HepG2 (cell line): Measurements from ENCODE around the gene ITPRIP. TPM values are rescaled to one million over a fixed set of nuclear protein-coding genes. Genes with fewer than 3 reads are reported as not detected.

ENCODE experiments used
- AHDC1 ChIP-seq: sonication (generic); formaldehyde crosslinking; IDR thresholded peaks from 2 replicates; pipeline ENCODE4 v1.5.1; 2020; ENCODE audit warnings: mild to moderate bottlenecking, missing genetic modification reagents, borderline replicate concordance
- EHMT2 ChIP-seq: fragments of 200-600 bp; sonication (generic); IDR thresholded peaks from 2 replicates; pipeline ENCODE4 v1.7.0; 2017; ENCODE audit warnings: antibody characterized with exemption, low read depth, low read length, borderline replicate concordance
- ETV5 ChIP-seq: IDR thresholded peaks from 2 replicates; pipeline ENCODE4 v1.6.1; 2018; ENCODE audit warnings: missing biosample characterization, missing genetic modification reagents, inconsistent platforms, borderline replicate concordance
- GTF2F1 ChIP-seq: fragments of 150-350 bp; IDR thresholded peaks from 2 replicates; pipeline ENCODE4 v1.6.1; 2014; ENCODE audit warnings: low read length
- HMG20A ChIP-seq: IDR thresholded peaks from 2 replicates; pipeline ENCODE4 v1.6.1; 2016; ENCODE audit warnings: borderline replicate concordance
- HNF1B ChIP-seq: sonication (generic); formaldehyde crosslinking; IDR thresholded peaks from 2 replicates; pipeline ENCODE4 v1.5.1; 2020; ENCODE audit warnings: mild to moderate bottlenecking, moderate library complexity, missing genetic modification reagents
- KLF13 ChIP-seq: sonication (generic); formaldehyde crosslinking; IDR thresholded peaks from 2 replicates; pipeline ENCODE4 v1.4.0; 2020; ENCODE audit warnings: mild to moderate bottlenecking, missing genetic modification reagents
- KMT2B ChIP-seq: IDR thresholded peaks from 2 replicates; pipeline ENCODE4 v1.6.1; 2016; ENCODE audit warnings: missing genetic modification reagents, missing compliant biosample characterization
- MZF1 ChIP-seq: sonication (generic); formaldehyde crosslinking; IDR thresholded peaks from 2 replicates; pipeline ENCODE4 v1.8.1; 2023; ENCODE audit warnings: mild to moderate bottlenecking, missing genetic modification reagents, borderline replicate concordance
- PPARG ChIP-seq: conservative IDR thresholded peaks from 2 replicates; pipeline ENCODE4 v1.6.1; 2016; ENCODE audit warnings: missing biosample characterization, missing genetic modification reagents
- TEAD3 ChIP-seq: optimal IDR thresholded peaks from 2 replicates; pipeline ENCODE3; 2016; ENCODE audit warnings: borderline replicate concordance
- ZBTB1 ChIP-seq: sonication (generic); formaldehyde crosslinking; IDR thresholded peaks from 2 replicates; pipeline ENCODE4 v1.4.0; 2020; ENCODE audit warnings: missing genetic modification reagents, borderline replicate concordance
- ZBTB49 ChIP-seq: sonication (generic); formaldehyde crosslinking; IDR thresholded peaks from 2 replicates; pipeline ENCODE4 v1.4.0; 2020; ENCODE audit warnings: missing genetic modification reagents, borderline replicate concordance
- ZEB1 ChIP-seq: IDR thresholded peaks from 2 replicates; pipeline ENCODE4 v1.6.1; 2012; ENCODE audit warnings: mild to moderate bottlenecking, low read depth, inconsistent platforms; ENCODE audit not compliant: insufficient replicate concordance
- ZIK1 ChIP-seq: sonication (generic); formaldehyde crosslinking; IDR thresholded peaks from 2 replicates; pipeline ENCODE4 v1.5.0; 2020; ENCODE audit warnings: mild to moderate bottlenecking, low read depth, missing genetic modification reagents, borderline replicate concordance
- ZNF589 ChIP-seq: sonication (generic); formaldehyde crosslinking; conservative IDR thresholded peaks from 2 replicates; pipeline ENCODE4 v1.8.0; 2022; ENCODE audit warnings: mild to moderate bottlenecking, moderate library complexity, missing genetic modification reagents
- ZNF629 ChIP-seq: sonication (generic); formaldehyde crosslinking; conservative IDR thresholded peaks from 2 replicates; pipeline ENCODE4 v1.5.0; 2020; ENCODE audit warnings: missing genetic modification reagents
- ZNF652 ChIP-seq: IDR thresholded peaks from 2 replicates; pipeline ENCODE4 v1.6.1; 2016; ENCODE audit warnings: low read depth, borderline replicate concordance
- ZNF816 ChIP-seq: sonication (generic); formaldehyde crosslinking; IDR thresholded peaks from 2 replicates; pipeline ENCODE4 v1.8.0; 2022; ENCODE audit warnings: missing genetic modification reagents, mild to moderate bottlenecking, borderline replicate concordance
- polyA plus RNA-seq, 8 experiments: library from polyadenylated mRNA; depleted of rRNA in 3 of 8; stranded (reverse) in 7 of 8; unstranded in 1 of 8; fragments of >200 nt; fragmentation: Illumina TruSeq in 4 of 8; extraction: Trizol in 4 of 8; gene quantifications; 2 replicates each; pipeline versions ENCODE4 v1.2.1 to v1.2.3, GENCODE V29; 2011 to 2016; ENCODE audit warnings: low read depth in 4 of 8, missing spikeins in 1 of 8, mixed read lengths in 1 of 8; ENCODE audit not compliant: insufficient read depth in 1 of 8
- total RNA-seq, 5 experiments: library from RNA; depleted of rRNA; stranded (reverse); fragments of >200 nt; fragmentation: Illumina TruSeq; extraction: Trizol; gene quantifications; 2 replicates each; pipeline ENCODE4 v1.2.3, GENCODE V29; 2016; ENCODE audit warnings: low read depth in 1 of 5
- TF ChIP-seq, protein P1 (sequence below): sonication (generic); formaldehyde crosslinking; IDR thresholded peaks from 2 replicates; pipeline ENCODE4 v1.4.0; 2020; ENCODE audit warnings: missing genetic modification reagents

Gene ITPRIP
- total and polyA plus RNA-seq, 2 of the 13 experiments (the other 11 are each of a cell fraction or from before 2014, with no cell fraction given) = 1.00 to 2.8 TPM

- no peak for TF ChIP-seq ZNF589 (CRISPR knock-in tag)
- TF ChIP-seq KMT2B = no peak
- no peak for TF ChIP-seq ZNF652 (CRISPR knock-in tag)
- TF ChIP-seq PPARG = peak; percentile 61; the same call in 1 of the 2 replicates
- TF ChIP-seq ETV5 (CRISPR knock-in tag) = peak; percentile 53; the same call in 1 of the 2 replicates
- TF ChIP-seq ZNF816 (CRISPR knock-in tag) = no peak
- TF ChIP-seq AHDC1 (CRISPR knock-in tag) = peak; percentile 63; the same call in 1 of the 2 replicates
- TF ChIP-seq ZBTB49 (CRISPR knock-in tag) = no peak
- no peak for TF ChIP-seq MZF1 (CRISPR knock-in tag)
- no peak for TF ChIP-seq ZBTB1 (CRISPR knock-in tag)
- peak; percentile 45 for TF ChIP-seq ZEB1
- TF ChIP-seq, protein P1, sequence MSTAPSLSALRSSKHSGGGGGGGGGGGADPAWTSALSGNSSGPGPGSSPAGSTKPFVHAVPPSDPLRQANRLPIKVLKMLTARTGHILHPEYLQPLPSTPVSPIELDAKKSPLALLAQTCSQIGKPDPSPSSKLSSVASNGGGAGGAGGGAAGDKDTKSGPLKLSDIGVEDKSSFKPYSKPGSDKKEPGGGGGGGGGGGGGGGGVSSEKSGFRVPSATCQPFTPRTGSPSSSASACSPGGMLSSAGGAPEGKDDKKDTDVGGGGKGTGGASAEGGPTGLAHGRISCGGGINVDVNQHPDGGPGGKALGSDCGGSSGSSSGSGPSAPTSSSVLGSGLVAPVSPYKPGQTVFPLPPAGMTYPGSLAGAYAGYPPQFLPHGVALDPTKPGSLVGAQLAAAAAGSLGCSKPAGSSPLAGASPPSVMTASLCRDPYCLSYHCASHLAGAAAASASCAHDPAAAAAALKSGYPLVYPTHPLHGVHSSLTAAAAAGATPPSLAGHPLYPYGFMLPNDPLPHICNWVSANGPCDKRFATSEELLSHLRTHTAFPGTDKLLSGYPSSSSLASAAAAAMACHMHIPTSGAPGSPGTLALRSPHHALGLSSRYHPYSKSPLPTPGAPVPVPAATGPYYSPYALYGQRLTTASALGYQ = no peak
- TF ChIP-seq KLF13 (CRISPR knock-in tag) = no peak
- no peak for TF ChIP-seq HNF1B (CRISPR knock-in tag)
- TF ChIP-seq ZNF629 = no peak
- TF ChIP-seq ZIK1 (CRISPR knock-in tag) = no peak
- peak; percentile 95 for TF ChIP-seq TEAD3 (CRISPR knock-in tag)
- TF ChIP-seq HMG20A (CRISPR knock-in tag) = peak; percentile 31; the same call in 1 of the 2 replicates
- TF ChIP-seq GTF2F1 = no peak
- no peak for TF ChIP-seq EHMT2
Measured at GRCh38 chr10:104277785-104278184, 60.5 kb downstream of the ITPRIP start (continued).
